GM19468 (cell line): ENCODE data around the gene TSPAN9.

Source experiments
- ATAC-seq: cut with Tn5 transposase; IDR thresholded peaks from one replicate; pipeline ENCODE4 v1.9.1; 2021; ENCODE audit warnings: mild to moderate bottlenecking, moderate library complexity, moderate number of reproducible peaks; ENCODE audit not compliant: unreplicated experiment; ENCODE audit errors: extremely low read depth

TSPAN9 gene

DNA sequence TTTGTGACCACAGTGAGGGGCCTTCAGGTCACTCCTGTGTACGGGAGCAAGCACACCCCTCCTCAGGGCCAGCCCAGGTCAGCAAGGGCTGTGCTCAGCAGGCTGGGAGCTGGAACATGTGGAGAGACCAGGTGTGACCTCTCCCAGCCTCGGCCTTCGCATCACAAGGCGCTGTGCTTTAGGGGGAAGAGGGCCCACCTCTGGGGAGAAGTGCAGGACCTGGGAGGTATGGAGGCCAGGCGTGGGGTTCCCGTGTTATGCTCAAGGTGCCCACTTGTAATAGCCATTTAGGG is 219.2 kb downstream of the TSPAN9 start:
- no peak for ATAC-seq

DNA sequence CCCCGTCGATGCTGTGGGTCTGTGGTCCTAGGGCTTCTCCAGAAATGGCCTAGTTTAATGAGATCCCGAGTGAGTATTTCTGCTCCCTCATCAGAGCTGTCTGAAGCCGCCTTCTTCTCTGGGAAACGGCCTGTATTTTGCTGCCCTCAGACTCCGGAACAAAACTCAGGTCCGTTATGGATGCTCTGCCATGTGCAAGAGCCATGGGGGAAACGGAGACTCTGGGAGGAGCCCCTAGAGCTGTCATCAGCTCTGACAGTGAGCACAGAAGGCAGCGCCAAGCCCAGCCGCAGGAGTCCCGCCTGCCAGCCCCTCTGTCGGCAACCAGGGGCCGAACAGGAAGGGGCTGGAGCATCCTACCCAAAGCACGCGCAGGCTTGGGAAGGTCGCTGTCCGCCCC is 221.4 kb downstream of the TSPAN9 start:
- no peak for ATAC-seq

DNA sequence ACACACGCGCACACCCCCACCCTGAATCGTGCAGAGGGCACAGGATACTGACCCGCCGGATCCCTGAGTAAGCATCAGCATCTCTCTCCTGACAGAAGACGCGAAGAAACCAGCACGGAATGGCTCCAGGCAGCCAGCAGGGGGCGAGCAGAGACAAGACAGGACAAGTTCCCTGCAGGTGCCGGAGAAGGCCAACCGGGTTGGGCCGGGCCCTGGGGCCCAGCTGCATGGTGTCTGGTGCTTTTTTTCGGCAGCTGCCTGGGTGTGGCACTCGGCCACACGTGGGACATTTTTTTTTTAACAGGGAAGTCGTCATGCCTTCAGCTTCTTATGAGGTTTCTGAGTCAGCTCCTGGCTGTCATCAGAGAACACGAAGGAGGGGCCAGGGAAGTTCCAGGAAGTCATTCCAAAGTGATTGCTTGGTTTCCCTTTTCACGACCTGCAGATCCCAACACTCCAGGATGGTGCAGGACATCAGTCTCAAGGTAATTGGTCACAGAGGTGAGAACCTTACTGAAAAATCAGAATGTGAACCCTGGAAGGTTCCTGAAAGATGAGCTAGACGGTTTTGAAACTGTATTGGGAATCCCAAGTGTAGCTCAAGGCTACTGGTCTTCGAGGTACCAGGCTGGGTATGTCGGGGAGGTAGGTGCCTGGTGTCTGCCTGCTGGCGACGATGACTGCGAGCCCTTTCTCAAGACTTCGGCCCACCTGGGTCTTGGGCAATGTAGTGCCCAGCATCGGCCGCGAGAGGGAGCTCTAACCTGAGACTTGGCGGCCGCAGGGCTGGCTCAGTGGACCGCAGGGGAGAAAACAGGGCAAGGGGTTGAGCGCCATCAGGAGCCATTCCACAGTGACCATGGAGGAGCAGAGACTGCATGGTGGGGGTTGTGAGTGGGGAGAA is 223.0 kb downstream of the TSPAN9 start:
- ATAC-seq = no peak

DNA sequence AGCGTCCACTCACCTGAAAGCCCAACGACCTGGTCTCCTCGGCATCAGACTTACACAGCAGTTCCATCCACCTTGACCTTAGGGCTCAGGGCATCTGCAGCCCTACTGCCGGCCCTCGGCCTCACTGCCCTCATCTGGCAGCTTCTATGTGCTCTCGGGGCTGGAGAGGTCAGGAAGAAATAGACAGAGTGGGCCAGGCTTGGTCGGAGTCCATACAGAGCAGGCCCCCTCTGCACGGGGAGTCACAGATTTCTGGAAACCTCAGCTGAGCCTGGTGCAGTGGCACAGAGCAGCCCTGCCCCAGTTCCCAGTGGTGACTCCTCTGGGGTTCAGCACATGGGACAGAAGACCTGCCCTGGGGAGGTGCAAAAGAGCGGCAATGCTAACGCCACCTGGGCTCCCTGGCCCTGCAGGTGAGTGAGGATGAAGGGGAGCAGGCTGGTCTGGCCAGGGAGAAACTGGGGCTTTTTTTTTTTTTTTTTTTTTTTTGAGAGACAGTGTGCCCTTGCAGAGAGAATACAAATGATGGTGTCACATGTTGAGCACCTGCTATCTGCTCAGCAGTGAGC is 223.7 kb downstream of the TSPAN9 start:
- no peak for ATAC-seq

DNA sequence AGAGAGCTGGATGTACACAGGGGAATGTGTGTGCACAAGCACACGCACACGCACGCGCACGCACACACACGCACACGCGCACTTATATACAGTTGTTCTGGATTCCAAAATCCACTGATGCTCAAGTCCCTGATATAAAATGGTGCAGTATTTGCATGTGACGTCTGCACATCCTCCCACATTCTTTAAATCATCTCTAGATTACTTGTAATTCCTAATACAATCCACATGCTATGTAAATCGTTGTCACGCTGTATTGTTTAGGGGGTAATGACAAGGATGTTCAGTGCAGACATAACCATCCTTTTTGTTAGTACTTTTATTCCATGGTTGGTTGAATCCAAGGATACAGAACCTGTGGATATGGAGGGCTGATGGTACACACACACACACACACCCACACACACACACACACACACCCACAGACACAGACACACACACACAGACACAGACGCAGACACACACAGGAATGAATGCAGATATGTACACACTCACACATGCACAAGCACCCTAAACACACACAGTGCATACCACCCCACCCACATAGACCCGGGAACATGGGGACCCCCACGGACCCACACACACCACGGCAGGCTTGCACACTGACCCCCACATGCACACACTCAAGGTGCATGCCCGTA is 225.3 kb downstream of the TSPAN9 start:
- ATAC-seq = no peak

DNA sequence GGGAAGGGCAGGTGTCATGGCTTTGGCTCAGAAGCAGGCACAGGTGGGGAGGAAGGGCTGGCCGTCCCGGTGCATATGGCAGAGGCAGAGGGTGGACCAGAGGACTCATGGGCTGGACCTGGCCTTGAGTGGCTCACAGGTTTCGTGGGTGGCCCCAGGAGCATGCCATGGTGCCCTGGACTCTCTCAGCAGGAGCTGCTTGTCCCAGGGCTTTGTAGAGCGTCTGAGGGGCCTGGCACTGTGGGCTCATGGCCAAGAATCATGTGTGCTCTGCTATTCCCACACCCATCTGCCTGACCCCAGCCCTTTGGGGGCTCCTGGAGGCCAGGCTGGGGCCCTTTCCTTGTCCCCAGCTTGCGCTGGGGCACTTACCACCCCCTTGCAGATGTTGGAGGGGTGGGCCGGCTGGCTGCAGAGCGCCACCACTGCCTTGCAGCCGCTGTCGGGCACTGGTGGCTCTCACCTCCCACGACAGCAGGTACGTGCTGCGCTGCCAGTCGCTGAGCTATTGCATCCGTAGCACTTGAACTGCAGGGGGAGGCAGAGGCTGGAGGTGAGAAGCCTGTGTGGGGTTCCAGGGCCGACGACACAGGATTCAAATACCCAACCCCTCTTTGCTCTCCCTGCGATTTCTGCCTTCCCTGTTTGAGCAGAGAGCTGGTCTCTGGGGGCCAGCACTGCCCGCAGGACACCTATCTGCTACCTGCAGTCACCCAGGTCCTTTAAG is 226.4 kb downstream of the TSPAN9 start:
- ATAC-seq = no peak

DNA sequence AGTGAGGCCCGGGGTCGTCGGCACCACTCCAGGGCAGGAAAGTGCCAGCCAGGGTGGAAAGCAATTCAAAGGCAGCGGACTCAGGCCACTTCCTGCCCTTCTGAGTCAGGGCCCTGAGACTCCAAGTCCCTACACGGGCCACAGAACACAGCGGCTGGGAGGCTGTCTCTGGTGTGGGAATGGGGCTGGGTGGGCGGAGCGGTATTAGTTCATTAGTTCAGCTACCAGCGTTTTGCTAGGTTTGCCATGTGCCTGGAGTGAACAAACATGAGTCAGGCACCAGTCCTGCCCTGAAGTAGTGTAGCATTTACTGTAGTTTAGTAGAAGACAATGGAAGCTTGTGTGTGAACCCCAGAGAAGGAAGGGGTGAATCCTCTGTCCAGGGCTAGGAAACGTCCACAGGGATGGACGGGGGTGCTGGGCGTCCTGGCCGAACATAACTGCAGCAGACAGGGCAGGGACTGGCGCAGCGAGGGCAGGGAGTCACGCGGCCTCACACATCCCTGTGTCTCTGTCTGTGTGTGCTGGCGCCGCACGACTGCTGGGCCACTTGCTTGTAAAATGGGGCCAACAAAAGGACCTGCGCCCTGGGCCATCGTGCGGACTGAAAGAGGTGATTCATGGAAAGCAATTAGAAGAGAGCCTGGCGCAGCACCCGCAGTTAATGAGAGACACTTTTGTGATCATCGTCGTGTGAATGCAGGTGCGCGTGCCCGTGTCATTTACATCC is 227.4 kb downstream of the TSPAN9 start:
- no peak for ATAC-seq

DNA sequence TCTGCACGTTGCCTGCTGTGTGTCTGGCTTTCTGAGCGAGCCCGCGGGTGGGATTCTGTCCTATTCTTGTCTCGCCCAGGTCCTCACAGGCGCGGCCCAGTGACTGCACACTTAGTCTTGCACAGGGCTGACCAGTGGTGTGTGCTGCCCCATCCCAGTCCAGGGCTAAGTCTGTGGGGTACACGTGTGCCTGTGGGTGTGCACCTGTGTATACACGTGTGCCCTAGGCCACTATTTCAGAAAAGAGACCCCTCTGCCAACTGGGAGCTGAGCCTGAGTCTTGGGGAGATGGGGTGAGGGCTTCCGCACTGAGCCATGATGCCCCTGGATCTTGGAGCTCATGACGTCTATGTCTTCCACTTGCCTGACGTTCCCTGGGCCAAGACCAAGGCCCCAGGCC is 228.3 kb downstream of the TSPAN9 start:
- no peak for ATAC-seq

DNA sequence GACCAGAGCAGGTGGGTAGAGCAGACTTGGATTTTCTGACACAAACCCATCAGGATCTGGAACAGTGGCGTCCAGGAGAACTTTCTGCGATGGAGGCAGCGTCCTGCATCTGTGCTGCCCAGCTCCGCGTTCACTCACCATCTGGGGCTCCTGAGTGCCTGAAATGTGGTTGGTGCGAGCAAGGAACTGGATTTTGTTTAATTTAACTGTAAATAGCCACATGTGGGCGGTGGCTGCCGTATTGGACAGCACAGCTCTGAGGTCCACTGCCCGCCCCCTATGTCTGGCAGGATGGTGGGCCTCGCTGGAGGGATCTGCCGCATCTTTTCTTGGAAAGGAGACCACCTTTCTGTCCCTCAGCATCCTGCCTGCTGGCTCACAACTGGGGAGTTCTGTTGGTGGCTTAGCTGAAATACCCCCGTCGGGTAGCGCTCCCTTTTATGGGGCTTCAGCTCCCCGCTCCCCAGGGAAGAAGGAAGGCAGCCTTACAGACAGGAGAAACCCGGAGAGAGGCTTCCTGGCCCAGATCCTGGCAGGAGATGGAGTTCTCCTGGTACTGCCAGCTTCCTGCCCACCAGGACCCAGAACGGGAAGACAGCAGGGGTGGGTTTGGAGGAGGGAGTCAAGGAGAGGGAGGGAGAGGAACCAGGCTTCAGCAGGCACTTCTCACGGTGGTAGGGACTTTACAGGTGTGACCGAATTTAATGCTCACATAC is 228.9 kb downstream of the TSPAN9 start:
- ATAC-seq = no peak

DNA sequence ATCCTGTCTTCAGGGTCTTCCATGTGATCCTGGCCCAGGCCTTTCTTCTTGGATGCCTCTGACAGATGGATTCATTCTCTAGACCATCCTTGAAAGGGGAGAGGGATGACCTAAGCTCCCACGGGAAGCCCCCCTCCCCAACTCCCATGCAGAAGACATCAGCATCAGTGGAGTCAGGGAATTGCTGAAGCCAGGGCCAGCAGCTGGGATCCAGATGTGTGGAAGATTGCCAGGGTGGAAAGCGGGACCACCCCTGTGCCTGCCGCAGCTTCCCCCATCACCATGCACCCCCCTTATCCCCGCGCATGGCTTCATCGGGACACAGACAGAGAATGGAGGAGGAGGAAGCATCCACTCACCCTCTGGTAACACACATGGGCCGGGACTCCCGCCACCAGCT is 230.2 kb downstream of the TSPAN9 start:
- no peak for ATAC-seq

DNA sequence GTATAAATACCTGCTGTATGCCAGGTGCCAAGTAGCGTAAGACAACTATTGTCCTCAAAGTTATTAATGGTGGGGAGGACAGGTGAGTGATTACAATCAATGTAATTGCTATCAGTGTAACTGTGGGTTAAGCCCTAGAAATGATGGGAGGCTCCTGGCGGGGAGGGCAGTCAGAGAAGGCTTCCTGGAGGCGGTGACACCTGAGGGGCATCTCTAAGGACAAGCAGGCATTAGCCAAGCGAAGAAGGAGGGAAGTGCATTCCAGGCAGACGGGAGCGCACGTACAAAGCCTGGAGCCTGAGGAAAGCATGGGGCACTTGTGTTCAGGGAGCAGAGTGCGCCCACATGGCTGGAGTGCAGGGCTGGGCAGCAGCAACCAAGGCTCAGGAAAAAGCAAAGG is 230.9 kb downstream of the TSPAN9 start:
- ATAC-seq = no peak

DNA sequence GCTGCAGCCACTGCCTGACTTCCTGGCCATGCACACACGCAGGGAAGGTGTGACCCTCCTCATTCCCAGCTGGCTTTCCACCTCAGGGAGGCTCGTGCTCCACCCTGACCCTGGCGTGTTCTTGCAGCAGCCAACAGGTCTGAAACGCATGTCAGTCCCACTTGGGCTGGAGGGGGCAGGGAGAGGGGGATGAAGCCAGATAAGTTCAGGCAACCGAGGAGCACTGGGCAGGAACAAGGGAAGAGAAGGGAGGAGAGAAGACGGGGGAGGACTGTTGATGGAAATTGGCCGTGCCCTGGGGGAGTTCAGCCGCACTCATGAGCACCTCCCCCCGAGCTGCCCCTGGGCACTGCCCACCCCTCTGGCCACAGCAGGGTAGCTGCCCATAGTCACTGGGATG is 231.4 kb downstream of the TSPAN9 start:
- ATAC-seq = no peak

DNA sequence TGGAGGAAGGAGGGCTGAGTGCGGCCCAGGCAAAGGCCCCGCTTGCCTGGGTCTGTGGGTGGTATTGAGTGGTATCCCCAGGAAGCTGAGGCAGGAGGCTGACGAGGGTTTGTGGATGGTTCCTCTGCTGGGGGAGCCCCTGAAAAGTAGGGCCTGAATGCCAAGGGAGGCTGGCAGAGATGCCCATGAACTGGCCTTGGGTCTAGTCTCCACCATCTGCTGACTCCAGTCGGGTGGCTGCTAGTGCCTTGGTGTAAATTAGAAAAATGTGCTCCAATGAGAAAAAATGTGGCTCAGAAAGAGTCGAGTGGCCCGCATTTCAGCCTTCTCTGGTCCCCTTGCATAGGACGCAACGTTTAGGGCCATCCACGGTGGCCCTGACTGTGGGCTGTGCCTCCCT is 232.6 kb downstream of the TSPAN9 start:
- no peak for ATAC-seq

DNA sequence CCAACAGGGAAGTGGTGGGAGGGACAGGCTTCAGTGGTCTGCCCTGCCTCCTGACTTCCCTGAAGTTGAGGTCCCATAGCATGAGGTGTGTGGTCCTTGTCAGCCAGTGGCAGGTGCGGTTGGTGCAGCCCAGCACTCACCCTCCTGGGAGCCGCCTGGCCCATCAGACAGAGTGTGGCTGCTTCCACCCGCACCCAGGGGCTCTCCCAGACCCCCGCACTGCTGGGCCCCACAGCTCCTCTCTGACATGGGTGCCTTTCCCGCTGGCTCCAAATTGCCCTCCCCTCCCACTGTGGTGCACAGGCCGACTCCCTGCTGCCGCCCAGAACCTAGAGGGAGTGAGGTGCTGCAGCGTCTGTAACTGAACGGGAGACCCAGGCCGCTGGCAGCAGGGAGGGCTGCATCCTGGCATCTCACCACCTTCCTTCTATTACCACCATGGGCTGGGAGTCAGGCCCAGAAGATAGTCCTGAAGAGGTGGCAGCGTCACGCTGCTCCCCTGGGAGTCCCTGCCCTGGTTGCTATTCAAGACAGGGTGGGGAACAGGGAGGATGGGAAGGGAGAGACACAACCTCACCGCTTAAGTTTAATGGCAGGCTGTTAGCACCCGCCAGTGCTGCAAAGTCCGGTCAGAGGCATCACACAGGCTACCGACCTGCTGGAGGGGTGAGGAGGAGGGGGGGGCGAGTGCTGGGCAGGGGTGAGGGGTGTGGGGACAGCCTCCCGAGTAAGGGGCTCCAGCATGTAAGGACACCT is 233.3 kb downstream of the TSPAN9 start:
- ATAC-seq = no peak

DNA sequence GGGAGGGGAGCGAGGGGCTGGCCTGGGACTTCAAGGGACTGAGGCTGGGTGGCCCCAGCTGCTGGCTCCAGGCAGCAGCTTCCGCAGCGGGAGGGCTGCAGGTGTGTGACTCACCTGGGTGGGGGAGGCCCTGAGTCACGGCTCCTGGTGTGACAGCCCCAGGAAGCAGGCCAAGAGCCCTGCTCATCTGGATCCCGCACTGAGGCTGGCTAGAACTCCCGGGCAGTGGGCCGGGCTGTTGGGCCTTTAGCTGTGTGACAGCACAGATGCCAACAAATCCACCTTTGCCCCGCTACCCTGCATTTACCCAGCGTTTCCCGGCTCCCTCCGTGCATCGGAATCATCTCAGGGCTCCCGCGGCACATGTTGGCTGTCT is 233.8 kb downstream of the TSPAN9 start:
- no peak for ATAC-seq

DNA sequence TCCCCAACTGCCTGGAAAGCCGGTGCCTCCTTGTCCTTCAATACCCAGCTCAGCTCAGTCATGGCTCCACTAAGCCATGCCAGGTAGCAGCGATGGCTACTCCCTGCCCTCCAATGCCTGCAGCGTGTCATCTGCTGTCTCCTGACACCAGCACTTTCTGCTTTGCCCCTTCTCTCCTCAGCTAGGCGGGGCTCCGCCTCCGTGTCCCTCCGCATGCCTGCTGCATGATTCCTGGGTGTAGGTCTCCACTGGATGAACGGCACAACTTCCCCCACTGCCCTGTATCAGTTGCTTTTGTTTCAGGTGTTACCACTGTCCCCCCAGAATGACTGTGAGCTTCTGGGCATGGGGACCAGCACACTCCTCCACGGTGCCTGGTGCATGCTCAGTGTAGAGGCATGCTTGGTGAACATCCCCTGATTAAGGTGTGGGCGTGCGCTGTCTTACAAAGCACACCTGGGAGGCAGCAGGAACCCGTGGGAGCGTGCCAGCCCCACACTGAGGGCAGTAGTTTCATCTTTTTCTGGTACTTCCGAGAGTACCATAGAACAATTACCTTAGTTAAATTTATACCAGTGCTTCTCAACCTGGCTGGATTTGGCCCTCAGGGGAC is 234.4 kb downstream of the TSPAN9 start:
- no peak for ATAC-seq

DNA sequence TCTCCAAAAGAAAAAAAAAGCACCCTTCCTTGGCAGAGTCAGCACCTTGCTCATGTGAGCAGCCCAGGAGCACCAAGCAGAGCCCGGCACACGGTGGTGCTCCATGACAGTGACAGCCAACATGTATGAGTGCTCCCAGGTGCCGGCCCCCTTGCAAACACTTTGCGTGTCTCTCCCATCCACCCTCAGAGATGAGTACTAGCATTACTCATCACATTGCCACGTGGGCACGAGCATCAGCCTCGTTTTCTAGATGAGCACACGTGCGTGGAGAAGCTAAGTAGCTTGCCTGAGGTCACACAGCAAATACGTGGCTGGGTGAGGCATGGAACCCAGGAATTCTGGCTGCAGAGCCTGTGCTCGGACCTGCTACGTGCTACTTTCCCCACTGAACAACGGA is 235.9 kb downstream of the TSPAN9 start:
- no peak for ATAC-seq
